Esophagus squamous epithelium (tissue), 4 donors: ENCODE measurements around the gene BPIFB1.

Source experiments
- CTCF ChIP-seq, 6 experiments: fragments of 450-650 bp in 4 of 6; fragments of 200-600 bp in 2 of 6; sonication (generic) in 2 of 6; IDR thresholded peaks; one replicate each; pipeline ENCODE4 v1.5.1; 2016 to 2019; ENCODE audit warnings: antibody characterized with exemption in 6 of 6, mild to moderate bottlenecking in 4 of 6, moderate library complexity in 4 of 6
- POLR2A ChIP-seq, 4 donors: fragments of 450-650 bp; IDR thresholded peaks; one replicate each; pipeline ENCODE4 v1.6.1; 2017; ENCODE audit warnings: antibody characterized with exemption in 4 of 4, mild to moderate bottlenecking in 4 of 4, moderate library complexity in 3 of 4

GRCh38 chr20:33246077-33246476 lies 36.9 kb upstream of the BPIFB1 start:
- TF ChIP-seq CTCF (IDR thresholded peaks at IDR 0.05) = no peak
- no peak for TF ChIP-seq POLR2A (IDR thresholded peaks at IDR 0.05)
